ENCODE measurements around the gene INKA1.

DNA sequence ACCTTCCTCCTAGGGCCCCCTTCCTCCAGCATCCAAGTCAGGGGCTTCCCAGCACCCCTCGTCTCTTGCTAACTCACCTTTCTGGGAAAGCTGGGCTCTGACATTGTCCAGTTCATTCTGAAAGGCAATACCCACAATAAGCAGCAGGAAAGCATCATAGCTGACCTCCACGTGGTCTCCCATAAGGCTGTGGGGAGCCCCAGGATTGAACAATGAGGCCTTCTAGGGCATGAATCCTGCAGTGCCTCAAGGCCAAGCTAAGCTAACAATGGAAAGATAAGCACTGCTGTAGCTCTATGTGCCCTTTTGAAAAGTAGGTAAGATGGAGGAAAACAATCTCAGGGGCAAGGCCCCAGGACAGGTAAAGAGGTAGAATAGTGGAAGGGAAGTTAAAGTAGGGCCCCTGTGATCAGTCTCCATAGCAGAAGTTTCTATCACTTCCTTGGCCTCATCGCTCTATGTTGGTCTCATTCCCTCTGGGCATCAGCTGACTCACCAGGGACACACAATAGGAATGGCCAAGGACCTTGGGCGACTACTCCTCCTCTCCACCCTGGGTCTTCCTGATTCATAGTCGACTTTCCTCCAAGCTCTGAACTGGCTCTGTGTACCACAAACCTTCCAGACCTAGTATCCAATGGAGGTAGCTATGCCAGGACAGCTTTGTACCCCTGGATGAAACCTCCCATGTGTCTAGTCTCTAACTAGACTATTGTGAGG, 41.6 kb downstream of the INKA1 start:
- TF ChIP-seq POLR2A (IDR thresholded peaks at IDR 0.05): no peak
- no peak for TF ChIP-seq CTCF (IDR thresholded peaks at IDR 0.05)
